A204.1 (cell line): ENCODE data around the gene PAX5.

Source experiments
- FAIRE-seq: peaks from 2 replicates; lab custom pipeline; 2012; peaks lifted over from hg19 to GRCh38; lab: Jason Lieb, UNC

PAX5 gene

DNA sequence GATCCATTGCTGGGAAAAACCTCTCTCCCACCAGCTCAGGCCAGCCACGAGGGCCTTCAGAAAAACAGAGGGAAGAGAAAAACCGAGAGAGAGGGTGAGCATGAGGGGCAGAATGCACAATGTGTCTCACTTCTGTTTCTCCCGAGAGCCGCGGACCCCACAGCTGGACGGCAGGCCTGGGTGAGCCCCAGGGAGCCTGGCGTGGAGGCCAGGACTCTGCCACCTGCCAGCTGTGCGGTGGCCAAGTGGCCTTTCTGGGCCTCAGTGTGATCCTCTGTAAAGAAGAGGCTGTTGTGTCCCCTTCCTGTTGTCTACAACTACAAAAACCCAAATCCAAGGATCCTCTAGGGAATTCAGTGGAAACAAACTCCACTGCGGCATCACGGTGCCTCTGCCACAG, 179.3 kb downstream of the PAX5 start:
- no peak for FAIRE-seq

DNA sequence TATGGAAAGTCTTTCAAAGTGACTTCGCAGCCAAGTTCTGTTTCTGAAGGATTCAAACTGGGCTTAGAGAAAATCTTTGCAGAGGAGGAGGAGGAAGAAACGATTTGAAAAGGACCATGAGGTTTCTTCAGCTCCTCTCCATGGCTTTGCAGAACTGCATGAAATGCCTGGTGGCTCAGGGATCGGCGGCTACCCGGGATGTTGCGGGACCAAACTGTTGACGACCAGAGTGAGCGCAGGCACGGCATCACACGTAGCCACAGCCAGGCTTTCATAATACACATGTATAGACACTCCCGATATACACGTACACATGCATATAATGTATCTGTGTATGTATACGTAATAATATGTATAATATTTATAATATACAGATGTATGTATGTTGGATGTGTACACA, 180.0 kb downstream of the PAX5 start:
- no peak for FAIRE-seq

DNA sequence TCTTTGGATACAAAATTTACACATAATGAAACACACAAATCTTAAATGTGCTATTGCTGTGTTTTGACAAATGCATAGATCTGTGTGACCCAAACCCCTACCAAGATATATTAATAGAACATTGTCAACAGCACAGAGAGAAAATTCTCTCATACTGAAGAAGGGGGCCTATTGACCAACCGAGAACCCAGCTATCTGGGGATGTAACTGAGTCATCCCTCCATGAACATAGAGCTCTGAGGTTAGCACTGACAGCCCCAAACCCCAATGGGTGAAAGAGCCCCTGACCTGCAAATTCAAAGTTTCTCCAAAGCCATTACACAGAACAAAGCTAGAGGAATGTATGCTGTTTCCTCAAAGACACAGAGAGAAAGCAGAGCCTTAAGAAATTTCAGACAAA, 180.8 kb downstream of the PAX5 start:
- no peak for FAIRE-seq

DNA sequence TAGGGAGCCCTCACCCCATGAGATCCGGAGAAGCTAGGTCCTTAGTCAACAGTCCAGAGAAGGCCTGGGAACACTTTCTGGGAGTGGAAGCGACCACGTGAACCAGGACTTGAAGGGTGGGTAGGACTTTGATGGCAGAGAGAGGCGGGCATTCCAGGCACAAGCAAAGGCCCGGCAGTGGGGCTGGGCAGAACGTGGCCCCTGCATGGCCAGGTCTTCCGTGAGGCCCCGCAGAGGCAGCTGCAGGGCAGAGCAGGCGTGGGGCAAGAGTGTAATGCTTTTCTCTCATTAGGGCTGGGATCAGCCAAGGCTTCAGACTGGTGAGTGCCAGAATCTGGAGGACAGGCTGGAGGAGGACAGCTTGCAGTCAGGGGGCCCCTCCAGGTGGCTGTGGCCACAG, 184.1 kb downstream of the PAX5 start:
- FAIRE-seq: no peak

DNA sequence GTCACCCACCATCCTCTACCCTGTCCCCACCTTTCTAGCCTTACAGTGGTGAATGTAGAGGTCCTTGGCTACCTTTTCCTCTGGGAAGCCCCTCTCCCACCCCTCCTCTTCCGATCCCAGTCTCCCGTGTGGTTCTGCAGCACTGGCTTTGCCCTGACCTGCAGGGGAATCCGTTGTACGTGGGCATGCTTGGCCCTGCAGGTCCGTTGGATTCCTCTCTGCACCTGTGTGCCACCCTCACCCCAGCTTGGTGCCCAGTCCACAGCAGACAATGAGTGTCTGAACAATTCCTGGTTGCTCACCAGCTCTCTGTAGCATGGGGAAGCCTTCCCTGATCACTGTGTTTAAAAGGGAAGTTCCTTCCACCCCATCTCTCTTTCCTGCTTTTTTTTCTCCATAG, 185.1 kb downstream of the PAX5 start:
- FAIRE-seq: no peak

DNA sequence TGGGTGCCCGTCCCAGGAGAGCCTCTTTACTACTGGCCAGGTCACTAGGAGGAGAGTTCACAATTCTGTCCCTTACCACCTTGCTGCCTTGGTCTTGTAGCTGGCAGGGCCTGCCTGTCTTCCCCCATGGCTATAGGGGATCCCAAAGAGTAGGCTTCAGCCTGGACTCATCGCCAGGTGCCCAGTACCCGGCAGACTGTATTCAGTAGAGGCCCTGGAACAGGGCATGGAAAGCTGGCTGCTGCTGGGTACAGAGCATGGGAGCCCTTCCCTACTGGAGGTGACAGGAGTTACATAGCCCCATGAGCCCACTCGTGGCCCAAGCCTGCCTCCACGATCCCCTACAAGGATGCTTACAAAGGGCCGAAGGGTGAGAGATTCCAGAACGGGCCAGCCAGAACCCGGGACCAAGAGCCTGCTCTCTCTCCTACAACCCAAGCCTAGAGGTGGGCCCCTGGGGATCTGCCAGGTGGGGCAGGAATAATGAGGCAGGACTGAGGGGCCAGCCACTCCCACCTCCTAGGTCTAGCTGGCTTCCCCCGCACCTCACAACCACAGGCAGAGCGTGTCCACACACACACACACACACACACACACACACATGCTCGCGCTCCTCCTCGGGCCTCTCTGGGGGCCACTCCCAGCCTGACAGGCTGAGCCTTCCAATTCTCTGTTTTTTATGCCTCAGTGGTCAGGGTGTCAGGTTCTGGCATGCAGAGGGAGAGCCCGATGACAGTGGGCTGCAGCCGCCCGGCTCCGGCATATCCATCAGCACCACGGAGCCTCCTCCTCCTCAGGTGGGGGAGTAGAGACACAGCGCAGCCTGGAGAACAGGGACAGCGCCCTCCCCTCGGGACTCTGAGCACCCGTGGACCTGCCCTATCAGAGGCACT, 186.0 kb downstream of the PAX5 start:
- no peak for FAIRE-seq

DNA sequence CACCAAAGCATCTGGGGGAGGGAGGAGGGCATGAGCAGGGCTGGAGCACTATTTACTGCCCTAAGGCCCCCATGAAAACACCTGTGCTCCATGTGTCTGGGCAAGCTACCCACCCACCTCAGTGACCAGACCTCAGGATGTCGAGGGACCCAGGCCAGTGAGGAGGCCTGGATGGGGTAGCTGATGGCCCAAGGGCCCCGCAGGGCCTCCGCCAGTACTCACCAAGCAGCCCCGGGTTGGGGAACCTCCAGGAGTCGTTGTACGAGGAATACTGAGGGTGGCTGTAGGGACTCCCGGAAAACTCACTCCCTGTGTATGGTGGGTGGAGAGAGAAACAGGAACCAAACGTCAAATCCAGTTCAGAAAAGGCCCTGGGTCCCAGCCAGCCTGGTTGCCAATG, 187.4 kb downstream of the PAX5 start:
- no peak for FAIRE-seq

DNA sequence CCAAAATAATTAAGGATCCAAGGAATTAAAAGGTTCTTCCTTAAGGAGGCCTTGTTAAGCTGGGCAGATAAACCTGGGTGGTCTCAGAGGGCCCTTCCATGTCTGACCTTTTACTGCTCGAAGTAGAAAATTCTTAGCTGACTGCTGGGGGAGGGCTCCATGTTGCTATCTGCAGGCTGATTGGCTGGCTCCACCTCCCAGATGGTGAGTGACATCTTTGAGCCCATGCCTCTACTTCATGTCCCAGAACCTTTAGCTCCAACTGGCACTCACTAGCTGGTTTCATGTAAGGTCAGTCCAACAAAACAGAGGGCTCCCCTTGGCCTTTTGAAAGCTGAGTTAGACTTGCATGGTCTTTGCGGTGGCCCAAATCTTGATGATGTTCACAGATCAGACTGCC, 188.2 kb downstream of the PAX5 start:
- no peak for FAIRE-seq

DNA sequence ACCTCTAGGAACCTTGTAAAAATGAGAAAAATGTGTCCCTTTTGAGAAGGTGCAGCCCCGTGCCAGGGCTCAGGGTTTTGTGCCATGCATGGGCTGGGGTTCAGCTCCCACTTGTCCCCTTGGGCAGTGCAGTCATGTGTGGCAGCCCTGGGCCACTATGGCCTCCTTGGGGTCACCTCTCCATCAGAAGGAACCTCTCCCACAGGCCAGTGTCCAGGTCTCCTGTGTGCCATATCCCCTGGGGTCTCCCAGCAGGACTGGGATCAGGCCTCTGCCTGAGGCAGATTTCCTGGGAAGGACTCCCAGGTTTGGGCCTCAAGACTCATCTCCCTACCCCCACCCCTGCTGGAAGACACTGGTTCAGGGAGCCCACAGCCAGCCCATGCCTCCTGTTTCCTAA, 189.1 kb downstream of the PAX5 start:
- FAIRE-seq: no peak

DNA sequence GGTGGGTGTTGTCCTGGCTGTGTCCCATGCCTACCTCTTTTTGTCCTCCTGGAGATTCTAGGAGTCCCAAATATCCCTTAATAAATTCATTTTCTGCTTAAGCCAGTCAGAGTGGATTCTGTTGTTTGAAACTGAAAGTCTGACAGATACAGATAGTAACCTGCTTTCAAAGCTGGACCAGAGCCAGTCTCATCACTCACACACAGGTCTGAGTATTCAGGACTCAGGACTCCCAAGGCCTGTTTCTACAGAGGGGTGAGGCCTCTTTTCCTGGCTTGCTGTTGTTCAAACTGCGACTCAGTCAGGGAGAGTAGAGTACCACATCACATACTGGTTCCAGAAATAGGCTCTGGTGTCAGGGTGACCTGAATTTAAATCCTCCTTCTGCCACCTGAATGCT, 190.1 kb downstream of the PAX5 start:
- FAIRE-seq: no peak

DNA sequence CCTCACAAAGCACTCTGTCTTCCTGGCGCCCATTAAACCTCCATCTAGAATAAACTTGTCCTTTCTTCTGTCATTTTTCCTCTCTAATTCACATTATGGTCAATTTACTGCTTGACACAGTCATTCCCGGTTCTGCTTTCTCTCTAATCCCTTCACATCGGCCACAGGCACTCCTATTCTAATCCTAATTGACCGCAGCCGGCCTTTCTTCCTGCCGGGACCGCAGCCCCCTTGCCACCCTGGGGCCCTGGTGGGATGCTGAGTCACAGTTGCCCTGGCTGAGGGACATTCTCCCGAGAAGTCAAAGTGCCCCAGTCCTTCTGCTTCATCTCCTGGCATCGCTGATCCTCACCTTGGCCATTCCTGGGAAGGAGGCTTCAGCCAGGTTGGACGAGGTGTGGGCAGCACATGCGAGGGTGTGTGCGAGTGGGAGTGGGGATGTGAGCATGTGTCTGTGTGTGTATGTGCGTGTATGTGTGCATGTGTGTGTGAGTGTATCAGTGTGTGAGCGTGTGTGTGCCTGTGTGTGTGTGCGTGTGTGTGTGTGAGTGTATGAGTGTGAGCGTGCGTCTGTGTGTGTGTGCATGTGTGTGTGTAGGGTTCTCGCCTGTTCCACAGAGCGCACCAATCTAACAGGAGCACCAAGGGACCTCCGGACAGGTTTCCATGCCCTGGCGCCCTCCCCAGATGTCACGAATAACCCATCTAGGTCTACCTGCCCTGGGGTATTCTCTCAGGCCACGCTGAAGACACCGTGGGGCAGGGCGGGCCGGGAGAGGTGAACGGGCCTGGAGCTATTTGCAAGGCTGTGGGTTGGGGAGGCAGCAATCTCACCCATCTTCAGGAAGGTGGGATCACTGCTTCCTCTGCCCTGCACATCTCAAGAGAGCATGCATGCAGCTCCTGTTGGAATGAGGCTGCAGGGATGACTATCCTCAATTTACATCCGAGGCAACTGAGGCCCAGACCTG, 191.2 kb downstream of the PAX5 start:
- FAIRE-seq: no peak

DNA sequence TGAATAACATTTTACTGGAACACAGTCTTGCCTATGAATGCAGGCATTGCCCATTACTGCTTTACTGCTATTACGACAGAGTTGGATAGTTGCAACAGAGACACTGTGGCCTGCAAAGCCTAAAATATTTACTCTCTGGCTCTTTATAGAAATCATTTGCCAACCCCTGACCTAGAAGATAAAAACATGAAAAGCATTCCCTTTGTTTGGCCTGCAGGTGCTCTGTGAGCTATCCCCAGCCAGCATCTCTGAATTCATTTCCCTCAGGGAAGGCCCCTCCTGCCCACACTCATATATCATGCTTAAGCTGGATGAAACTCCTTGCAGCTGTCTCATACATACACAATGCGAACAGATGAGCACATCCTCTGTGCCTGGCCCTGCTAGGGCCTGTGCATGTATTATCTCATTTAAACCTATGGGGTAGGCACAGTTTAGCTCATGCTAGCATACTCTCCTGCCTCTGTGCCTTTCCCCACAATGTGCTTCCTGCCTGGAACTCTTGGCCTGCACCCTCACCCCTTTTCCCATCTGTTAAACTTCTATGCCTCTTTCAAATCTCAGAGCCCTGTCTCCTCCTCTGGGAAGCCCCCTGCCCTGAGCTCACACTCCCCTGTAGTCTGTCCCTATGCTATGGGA, 193.1 kb downstream of the PAX5 start:
- FAIRE-seq: no peak

DNA sequence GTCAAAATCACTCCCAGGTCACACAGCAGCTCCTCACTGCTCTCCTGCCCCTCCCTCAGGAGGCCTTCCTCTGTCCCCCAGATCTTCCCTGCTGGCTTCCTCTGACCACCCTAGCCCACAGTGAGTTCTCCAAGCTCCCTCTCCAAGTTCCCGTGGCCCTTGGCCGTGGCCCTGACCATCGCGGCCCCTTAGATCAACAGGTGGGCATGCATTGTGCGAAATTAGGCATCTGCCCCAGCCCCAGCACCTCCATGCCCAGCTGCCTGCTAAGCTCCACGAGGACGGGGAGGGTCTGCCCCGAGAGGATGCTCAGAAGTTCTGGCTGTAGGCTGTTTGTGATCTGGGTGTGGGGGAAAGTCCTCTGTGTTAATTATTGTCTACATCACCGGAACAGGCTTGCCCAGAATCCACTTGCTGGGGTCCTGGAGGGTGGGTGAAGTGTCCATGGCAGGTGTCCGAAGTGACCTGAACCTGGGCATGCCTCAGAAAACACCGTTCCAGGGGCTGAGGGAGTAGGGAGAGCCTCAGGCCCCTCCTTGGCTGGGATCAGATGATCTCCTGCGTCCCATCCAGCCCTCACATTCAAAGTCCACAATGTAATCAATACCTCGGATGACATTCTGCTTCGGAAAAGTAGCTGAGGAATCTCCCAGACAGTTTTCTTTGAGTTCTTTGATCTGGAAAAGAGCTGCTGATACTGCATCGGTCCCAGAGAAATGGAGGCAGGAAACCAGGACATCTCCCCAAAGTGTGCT, 194.8 kb downstream of the PAX5 start:
- no peak for FAIRE-seq

DNA sequence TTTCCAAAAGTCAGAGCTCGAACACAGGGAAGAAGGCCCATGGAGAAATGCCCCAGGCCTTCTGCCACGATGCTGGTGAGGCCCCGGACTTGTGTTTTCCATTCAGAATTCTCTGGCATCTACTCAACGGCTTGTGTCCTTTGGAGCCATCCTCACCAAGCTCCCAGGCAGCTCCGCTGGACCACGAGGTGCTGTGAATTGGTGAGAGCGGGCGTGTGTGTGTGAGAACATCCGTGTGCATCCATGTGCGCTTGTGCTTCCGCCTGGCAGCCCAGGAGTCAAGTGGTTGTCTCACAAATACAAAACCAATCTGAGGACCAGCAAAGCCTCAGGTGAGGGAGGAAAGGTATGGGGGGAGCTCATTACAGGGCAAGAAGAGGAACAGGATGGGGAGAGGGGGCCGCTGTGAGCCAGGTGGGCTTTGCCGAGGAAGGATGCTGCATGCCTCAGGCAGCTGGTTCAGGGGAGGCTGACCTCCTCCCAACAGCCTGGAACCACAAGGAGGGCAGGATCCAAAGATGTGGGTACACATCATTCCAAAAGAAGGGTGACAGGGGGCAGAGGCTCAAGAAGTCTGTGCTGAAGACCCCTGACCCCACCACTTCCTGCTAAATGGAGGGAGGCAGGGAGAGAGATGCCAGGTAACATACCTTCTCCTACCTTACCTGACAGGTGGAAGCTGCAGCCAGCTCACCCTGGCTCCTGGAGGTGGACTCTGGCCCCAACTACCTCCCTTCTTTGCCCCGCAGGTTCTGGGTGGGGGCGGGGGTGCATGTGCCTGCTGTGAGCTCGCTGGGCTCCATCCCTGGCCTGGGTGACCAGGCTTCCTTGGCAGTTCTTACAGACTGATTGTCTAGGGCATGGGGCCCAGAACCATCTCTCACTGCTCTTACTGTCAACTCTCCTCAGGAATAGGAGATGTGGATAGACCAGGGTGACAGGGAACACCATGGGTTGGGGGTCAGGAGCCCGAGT, 196.3 kb downstream of the PAX5 start:
- no peak for FAIRE-seq

DNA sequence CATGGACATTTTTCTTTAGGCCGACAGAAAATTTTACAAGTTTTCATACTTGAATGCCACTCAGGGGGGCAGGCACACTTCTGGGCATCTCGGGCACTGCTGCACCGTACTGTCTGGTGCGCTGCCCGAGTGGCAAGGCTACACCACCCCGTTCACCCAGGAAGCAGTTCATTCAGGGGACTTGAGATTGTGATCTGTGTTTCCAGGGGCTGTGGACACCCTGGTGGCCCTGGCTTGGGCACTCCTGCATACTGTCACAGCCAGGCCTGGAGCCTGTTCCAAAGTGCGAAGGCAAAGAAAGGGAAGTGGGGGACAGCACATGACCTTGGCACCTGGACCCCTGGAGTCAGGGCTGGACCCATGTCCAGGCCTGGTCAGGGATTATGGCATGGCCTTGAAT, 197.6 kb downstream of the PAX5 start:
- no peak for FAIRE-seq

DNA sequence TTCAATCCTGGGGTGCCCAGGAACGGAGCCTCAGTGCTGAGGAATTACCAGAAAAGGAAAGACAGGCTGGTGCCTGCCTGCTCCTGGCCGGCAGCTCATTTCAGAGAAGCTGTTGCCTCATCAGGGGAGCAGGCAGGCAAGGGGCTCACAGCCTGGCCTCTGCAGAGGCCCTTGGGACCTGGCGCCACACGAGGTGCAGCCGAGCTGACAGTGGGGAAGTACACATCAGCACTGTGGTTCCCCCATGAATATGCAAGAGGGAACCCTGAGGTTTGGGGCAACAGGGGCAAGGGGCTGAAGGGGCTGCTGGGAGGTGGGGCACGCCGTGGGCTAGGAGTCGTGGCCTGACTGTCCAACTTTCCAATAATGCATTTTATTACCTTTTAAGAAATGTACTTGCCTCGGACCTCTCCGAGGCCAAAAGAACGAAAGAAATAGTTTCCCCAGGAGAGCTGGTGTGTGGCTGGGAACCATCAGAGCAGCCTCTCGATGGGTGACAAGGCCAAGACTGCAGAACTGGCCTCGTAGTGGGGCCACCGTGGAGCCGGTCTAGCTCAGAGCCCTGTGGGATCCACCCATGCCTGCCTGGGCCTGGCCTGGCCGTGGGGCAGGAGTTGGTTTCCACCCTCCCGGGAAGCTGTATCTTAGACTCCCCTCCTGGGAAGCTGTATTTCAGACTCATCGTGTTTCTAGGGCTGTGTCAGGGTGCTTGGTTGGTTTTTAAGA, 198.6 kb downstream of the PAX5 start:
- FAIRE-seq: no peak

DNA sequence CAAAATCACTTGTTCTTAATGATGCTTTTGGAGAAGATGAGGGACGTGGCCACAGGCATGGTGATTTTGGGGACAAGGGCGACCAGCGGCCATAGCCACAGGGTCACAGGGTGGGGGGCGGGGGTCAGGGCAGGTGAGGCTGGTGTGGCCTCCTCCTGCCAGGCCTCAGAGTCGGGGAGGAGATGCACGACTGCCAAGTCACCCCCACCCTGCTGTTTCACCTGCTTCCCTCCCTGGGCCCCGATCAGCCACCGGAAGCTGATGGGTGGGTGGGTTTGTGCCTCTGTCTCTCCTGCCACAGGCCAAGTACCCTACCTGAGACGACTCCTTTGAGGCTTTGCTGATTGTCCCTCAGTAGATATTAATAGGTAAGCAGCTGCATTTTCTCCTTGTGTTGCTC, 199.3 kb downstream of the PAX5 start:
- no peak for FAIRE-seq

DNA sequence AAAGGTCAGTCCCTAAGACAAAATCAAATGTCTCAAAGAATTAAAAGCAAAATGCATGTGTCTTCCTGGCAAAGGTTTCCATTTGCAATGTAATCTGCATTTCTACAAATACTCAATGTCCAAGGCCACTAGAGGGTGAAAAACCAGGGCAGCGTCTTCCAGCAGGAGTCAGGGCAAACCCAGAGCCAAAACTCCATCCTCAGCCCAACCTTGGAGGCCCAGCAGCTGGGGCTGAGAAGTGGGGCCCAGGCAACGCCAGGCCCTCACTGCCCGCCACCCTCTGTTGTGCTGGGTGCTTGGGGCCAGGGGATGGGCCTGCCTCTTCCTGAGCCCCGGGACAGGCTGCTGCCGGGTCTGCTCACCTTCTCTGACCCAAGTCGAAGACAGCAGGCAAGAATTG, 200.1 kb downstream of the PAX5 start:
- no peak for FAIRE-seq

DNA sequence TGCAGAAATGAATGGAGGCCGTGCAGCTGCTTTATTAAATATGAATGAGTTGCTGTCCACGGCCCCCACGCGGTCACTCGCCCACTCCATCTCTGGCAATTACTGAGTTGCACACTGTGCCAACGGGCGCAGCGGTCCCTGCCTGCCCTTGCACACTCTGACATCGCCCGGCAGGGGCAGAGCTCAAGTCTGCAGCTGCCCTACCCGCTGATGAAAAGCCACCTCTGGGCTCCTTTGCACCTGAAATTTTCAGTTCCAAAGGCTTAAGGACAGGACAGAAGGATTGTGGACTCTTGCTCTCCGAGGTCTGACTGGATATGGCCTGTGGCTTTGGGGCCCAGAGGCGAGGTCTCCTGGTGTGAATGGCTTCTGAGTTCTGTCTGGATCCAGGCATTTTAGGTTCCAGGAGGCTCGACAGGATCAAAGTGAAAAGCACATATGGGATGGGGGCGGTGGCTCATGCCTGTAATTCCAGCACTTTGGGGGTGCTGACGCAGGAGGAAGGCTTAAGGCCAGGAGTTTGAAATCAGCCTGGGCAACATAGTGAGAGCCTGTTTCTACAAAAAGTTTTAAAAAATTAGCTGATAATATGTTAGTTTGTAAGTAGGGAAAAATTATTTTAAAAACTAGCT, 201.8 kb downstream of the PAX5 start:
- no peak for FAIRE-seq
